ENCODE measurements around the gene MAGI2. TPM values are rescaled to one million over a fixed set of nuclear protein-coding genes. Genes with fewer than 3 reads are reported as not detected.
"Not testable (repeated sequence)": the region's sequence is repeated elsewhere in the genome, so short reads cannot be mapped to it uniquely, and the experiment has no call there.

The MAGI2 gene
- total RNA-seq, 1 donor from 2014 or later: 13.3 TPM

- TF ChIP-seq CTCF (conservative IDR thresholded peaks at IDR 0.05): no peak
- peaks cover 6% of the 10 kb centered on the region for H3K36me3 Mint-ChIP-seq
- no peak overlapping the region for H3K27ac Mint-ChIP-seq
- no peak overlapping the region for H3K4me3 Mint-ChIP-seq
- H3K9me3 Mint-ChIP-seq: peaks cover 2% of the 10 kb centered on the region
- no peaks in the 10 kb centered on the region for H3K27me3 Mint-ChIP-seq
- H3K4me1 Mint-ChIP-seq (ENCODE audit: unreplicated experiment): no peaks in the 10 kb centered on the region
- DNase-seq (ENCODE audit: extremely low spot score, unreplicated experiment): no peak
Measured at GRCh38 chr7:78983483-78983882, 470.0 kb downstream of the MAGI2 start.

DNA sequence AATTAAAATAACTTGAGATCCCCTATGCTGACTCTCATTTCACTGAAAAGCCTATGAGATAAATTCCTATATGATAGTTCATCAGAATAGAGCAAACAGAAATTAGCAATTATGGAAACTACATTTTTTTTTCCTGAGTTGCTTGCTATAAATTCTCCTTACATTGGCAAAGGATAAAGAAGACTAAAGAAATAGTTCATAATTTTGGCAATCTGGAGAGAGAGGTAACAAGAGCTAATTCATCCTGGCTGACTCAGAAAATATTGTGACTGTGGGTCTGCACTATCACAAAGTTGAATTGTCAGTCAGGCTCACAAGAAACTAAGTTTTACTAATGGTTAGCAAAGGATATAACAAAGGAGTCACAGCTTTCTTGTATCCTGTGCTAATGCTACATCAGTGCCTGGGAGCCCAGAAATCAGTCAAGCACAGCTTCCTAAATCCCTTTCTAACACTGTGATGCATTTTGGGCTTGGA is 483.0 kb downstream of the MAGI2 start:
- Mint-ChIP-seq H3K36me3 (no peaks in the 10 kb centered on the region), H3K4me1 (ENCODE audit: unreplicated experiment) (peaks cover 4% of the 10 kb centered on the region), H3K27ac (no peak overlapping the region), H3K9me3 (no peaks in the 10 kb centered on the region), H3K27me3 (no peaks in the 10 kb centered on the region), H3K4me3 (no peak overlapping the region)
- no peak for DNase-seq (ENCODE audit: extremely low spot score, unreplicated experiment)
- TF ChIP-seq CTCF (conservative IDR thresholded peaks at IDR 0.05): no peak

- H3K4me1 Mint-ChIP-seq (ENCODE audit: unreplicated experiment): peaks cover 4% of the 10 kb centered on the region
- H3K9me3 Mint-ChIP-seq: no peaks in the 10 kb centered on the region
- no peak for TF ChIP-seq CTCF (conservative IDR thresholded peaks at IDR 0.05)
- H3K27me3 Mint-ChIP-seq: no peaks in the 10 kb centered on the region
- H3K4me3 Mint-ChIP-seq: no peak overlapping the region
- H3K36me3 Mint-ChIP-seq: no peaks in the 10 kb centered on the region
- no peak overlapping the region for H3K27ac Mint-ChIP-seq
- no peak for DNase-seq (ENCODE audit: extremely low spot score, unreplicated experiment)
Measured at GRCh38 chr7:78968951-78969350, 484.5 kb downstream of the MAGI2 start.

- H3K9me3 Mint-ChIP-seq, H3K4me3 Mint-ChIP-seq, H3K27me3 Mint-ChIP-seq: not testable (repeated sequence)
Measured at GRCh38 chr7:78967561-78967960, 485.9 kb downstream of the MAGI2 start.

GRCh38 chr7:78967046-78967445 is 486.4 kb downstream of the MAGI2 start:
- no peak overlapping the region for H3K27ac Mint-ChIP-seq
- H3K4me3 Mint-ChIP-seq: no peak overlapping the region
- DNase-seq (ENCODE audit: extremely low spot score, unreplicated experiment): no peak
- no peak for TF ChIP-seq CTCF (conservative IDR thresholded peaks at IDR 0.05)
- H3K27me3 Mint-ChIP-seq: no peaks in the 10 kb centered on the region
- H3K4me1 Mint-ChIP-seq (ENCODE audit: unreplicated experiment): no peaks in the 10 kb centered on the region
- H3K9me3 Mint-ChIP-seq: no peaks in the 10 kb centered on the region
- H3K36me3 Mint-ChIP-seq: no peaks in the 10 kb centered on the region

More at GRCh38 chr7:78967561-78967960, 485.9 kb downstream of the MAGI2 start:
- not testable (repeated sequence) for H3K36me3 Mint-ChIP-seq; H3K4me1 Mint-ChIP-seq (ENCODE audit: unreplicated experiment); H3K27ac Mint-ChIP-seq; DNase-seq (ENCODE audit: extremely low spot score, unreplicated experiment)

DNA sequence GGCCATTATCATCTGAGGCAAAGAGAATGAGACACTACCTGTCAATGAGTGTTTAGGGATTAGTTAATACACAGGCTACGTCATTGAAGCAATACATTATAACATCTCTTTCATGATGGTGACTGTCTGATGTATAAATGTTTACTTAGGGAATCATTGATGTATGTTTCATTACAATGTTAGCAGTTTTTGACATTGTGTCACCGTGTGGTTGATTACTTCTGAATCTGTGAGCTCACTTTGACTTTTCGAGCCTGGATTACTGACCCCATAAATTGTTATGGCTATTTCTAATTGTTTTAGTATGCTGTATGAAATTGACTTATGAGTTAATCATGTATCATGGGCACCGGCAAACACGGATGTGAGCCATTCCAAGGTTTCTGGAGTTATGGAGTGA is 494.0 kb downstream of the MAGI2 start:
- Mint-ChIP-seq H3K36me3 (no peaks in the 10 kb centered on the region), H3K9me3 (no peaks in the 10 kb centered on the region), H3K4me1 (ENCODE audit: unreplicated experiment) (peaks cover 2% of the 10 kb centered on the region), H3K27me3 (peaks cover 3% of the 10 kb centered on the region), H3K4me3 (no peak overlapping the region), H3K27ac (no peak overlapping the region)
- TF ChIP-seq CTCF (conservative IDR thresholded peaks at IDR 0.05): no peak
- no peak for DNase-seq (ENCODE audit: extremely low spot score, unreplicated experiment)
